ENCODE measurements around the gene MAML3.

MAML3 gene

DNA sequence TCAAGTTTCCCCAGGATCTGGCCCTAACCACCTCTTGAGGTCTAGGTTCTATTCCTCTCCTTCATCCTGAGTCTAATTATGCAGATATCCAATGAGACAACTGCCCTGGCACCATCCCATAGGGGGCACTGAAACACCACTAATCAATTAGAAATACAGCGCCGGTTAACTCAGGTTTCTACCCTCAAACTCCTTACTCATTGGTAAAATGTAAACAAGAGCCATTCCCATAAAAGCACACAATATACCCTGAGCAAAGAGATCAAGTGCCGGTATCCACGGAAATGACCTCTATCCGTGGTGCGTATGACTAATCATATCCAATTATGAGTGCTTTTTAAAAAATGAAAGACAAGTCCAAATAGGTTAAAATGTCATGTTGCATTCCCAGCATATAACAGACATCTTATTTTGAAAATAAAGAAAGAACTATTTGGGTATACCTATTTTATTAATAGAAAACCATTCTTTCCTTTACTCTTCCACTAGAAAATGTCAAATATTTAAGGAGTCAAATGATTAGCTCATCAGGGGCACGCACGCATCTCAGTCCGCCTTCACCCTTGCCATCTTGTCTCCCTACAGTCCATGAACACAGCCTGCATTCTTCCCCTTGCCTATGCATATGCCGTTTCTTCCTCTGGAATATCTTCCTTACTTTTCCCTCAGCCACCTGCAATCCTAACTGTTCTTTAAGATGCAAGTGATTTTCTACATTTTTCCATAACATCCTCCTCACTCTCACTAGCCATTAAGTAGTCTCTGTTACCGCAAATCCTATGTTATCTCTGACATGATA, 141.1 kb downstream of the MAML3 start:
- H3K27ac Mint-ChIP-seq, result no peak overlapping the region
- DNase-seq, result peak; percentile 30
- peaks cover 7 to 11% of the 10 kb centered on the region in 2 donors for H3K27me3 Mint-ChIP-seq
- ATAC-seq (replicated peaks), result peak; percentile 83 to 94
- no peak overlapping the region for H3K4me3 Mint-ChIP-seq
- H3K36me3 Mint-ChIP-seq, result no peaks in the 10 kb centered on the region
- H3K9me3 Mint-ChIP-seq, result no peaks in the 10 kb centered on the region
- peaks cover 5 to 7% of the 10 kb centered on the region in 2 donors for H3K4me1 Mint-ChIP-seq

DNA sequence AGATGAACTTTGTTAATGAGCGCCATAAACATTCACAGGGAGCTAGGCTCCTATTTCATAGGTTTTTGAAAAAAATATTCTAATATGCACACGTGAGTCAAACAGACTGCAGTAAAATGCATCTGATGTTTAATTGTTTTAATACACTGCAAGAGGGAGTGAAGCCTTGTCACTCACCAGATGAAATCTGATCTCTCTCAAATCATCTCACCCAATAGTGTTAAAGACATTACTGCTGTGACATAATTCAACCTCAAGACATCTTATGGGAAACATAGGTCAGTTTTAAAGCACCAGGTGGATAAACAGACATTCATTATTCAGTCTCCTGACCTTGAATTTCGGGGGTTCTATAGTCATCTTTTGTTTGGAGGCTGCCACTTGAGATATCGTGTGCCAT, 148.3 kb downstream of the MAML3 start:
- ATAC-seq (replicated peaks) (no peak), DNase-seq (no peak)
- peaks cover 4 to 9% of the 10 kb centered on the region in 2 donors for H3K27me3 Mint-ChIP-seq
- H3K36me3 Mint-ChIP-seq, result no peaks in the 10 kb centered on the region
- no peak overlapping the region for H3K4me3 Mint-ChIP-seq
- H3K27ac Mint-ChIP-seq, result no peak overlapping the region
- H3K4me1 Mint-ChIP-seq, result peaks cover 0 to 2% of the 10 kb centered on the region in 2 donors
- no peaks in the 10 kb centered on the region for H3K9me3 Mint-ChIP-seq

DNA sequence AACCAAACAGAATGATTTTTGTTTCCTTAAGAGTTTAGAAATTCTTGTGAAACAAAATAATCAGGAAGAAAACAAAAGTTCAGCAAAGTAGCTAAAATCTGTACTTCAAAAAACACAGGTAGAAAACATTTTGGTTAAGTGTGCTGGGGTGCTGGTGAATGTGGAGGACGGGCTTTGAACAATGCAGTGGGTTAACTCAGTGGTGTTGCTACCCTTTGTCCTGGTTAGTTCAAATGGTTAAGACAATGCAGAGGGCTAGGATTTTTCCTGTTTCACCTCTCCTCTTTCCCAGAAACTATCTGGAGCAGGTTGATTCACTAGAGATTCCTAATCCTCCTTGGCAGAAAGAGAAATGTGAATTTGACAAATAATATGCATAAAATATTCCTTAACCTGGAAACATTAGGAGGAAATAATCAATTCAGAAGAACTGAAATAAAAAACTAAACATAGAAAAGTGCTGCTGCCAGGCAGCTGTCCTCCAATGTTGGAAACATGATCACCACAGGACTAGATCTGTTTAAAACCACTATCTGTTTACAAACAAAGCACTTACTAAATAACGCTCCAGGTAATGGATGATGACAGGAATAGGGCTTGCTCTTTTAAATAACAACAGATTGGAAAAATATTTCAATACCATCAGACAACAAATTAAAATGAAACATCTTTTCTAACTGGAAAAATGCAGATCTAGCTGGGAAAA, 148.9 kb downstream of the MAML3 start:
- peaks cover 8 to 9% of the 10 kb centered on the region in 2 donors for H3K27me3 Mint-ChIP-seq
- no peak for DNase-seq
- H3K36me3 Mint-ChIP-seq, result no peaks in the 10 kb centered on the region
- no peaks in the 10 kb centered on the region for H3K9me3 Mint-ChIP-seq
- no peak overlapping the region for H3K27ac Mint-ChIP-seq
- peaks cover 0 to 3% of the 10 kb centered on the region in 2 donors for H3K4me1 Mint-ChIP-seq
- ATAC-seq (replicated peaks), result no peak
- H3K4me3 Mint-ChIP-seq, result peak overlapping the region in 1 of 2 donors; percentile 29

DNA sequence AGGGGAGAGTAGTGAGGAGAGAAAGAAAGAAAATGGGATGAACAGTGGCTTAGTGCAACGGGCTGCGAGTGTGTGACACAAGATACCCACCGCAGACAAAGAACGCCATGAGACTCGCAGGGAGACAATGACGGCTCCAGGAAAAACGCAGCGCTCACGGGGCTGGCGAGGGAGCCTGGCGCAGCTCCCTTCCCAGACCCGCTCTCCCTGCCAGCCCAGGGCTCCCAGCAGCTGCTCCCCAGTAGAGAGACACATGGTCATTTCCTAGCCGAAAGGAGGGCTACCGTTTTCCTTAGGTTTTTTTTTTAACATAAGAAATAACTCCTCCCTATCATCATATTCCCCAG, 149.5 kb downstream of the MAML3 start:
- Mint-ChIP-seq H3K4me3 (peak overlapping the region; percentile 44 to 54), H3K4me1 (peaks cover 0 to 3% of the 10 kb centered on the region in 2 donors), H3K9me3 (no peaks in the 10 kb centered on the region), H3K36me3 (no peaks in the 10 kb centered on the region), H3K27me3 (peaks cover 9 to 10% of the 10 kb centered on the region in 2 donors), H3K27ac (no peak overlapping the region)
- no peak for ATAC-seq (replicated peaks)
- no peak for DNase-seq

DNA sequence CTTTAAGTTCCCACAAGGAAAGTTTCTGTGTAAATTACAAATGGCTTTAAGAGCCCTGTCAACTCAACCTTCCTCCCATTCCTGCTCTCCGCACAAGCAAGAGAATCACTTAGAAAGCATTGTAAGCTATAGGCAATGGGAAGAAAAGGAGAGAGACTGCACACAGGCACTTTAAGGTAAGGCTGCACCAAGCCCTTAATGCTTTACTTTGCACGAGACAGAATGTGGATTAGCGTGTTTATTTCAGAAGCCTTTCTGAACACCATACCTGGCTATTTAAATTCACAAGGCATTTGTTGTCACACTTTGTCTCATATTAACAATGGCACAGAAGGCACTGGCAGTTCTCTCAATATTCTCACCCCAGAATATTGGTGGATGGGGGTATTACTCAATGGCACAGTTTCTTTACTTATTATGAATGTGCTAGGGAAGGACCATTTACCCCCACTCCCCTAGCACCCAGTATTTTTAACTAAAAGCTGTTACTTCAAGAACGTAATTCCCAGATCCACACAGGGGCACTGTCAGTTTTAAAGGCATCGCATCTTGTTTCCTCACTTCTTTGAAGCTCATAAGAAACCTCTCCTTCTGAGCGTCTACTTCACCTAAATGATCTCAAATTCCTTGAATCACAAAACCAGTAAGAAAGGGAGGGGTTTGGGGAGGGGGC, 150.0 kb downstream of the MAML3 start:
- Mint-ChIP-seq H3K4me1 (peaks cover 0 to 4% of the 10 kb centered on the region in 2 donors), H3K9me3 (peaks cover 0 to under 1% of the 10 kb centered on the region in 2 donors), H3K27me3 (peaks cover 10% of the 10 kb centered on the region in 2 donors), H3K27ac (no peak overlapping the region), H3K4me3 (no peak overlapping the region), H3K36me3 (peaks cover 0 to 1% of the 10 kb centered on the region in 2 donors)
- DNase-seq (no peak), ATAC-seq (replicated peaks) (no peak)

DNA sequence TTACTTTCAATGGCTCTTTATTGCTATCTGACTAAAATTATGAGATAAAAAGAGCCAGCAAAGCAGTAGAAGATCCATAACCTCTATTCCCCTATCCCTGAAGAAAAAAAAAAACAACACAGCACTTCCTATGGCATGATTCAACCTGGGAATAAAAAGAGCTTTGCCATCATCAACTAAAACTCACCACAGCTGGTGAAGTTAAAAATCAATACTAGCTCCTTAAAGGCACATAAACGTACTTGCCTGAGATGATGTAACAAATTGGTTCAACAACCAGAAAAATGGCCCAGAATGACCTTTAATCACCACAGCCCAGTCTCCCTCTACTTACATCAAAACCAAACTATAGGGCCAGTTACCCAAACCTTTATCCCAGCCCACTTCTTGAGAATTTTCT, 153.8 kb downstream of the MAML3 start:
- Mint-ChIP-seq H3K27me3 (peaks cover 10 to 14% of the 10 kb centered on the region in 2 donors), H3K36me3 (peaks cover 1 to 7% of the 10 kb centered on the region in 2 donors), H3K4me1 (peaks cover 0 to 6% of the 10 kb centered on the region in 2 donors), H3K27ac (peak overlapping the region; percentile 44), H3K4me3 (no peak overlapping the region), H3K9me3 (peaks cover 5 to 6% of the 10 kb centered on the region in 2 donors)
- DNase-seq (no peak), ATAC-seq (replicated peaks) (no peak)

DNA sequence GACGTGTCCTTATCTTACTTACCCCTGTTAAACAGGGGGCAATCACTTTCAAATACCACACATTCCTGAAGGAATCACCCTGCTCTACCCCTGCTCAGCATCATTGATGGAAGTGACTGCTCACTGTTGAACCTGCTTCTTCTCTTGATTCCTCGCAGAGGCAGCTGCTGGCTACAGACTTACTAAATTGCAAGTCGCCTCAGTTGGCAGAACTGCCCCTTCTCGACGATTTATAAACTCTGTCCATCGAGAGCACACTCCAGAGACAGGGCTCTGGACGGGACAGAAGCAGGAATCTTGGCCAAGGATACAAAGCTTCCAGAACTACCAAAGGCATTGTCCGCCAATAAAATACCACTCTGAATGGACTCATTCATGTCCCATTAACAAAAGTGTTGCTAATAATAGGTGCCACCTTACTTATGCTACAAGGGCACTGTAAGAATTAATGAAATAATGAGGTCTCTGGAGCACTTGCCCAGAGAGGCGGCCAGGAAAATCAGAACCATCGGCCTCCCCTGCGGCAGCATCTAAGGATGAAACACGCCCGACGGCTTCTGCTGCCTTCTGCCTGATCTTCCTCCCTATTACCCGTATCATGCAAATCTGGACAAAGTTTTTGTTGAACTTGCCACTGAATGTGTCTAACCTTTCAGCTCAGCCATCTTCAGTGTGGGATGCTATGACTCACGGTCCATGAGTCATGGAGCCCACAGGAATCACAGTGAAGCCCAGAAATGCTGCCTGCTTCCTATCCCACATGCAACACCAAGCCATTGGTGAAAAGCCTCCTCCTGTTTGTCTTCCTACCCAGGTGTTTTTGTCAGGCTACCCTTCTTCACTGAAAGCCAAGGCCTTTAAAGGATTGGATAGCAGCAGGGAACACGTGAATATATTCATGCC, 164.9 kb downstream of the MAML3 start:
- peak; percentile 59 to 82 for ATAC-seq (replicated peaks)
- H3K9me3 Mint-ChIP-seq, result peaks cover 0 to 2% of the 10 kb centered on the region in 2 donors
- H3K4me3 Mint-ChIP-seq, result no peak overlapping the region
- H3K4me1 Mint-ChIP-seq, result peaks cover 7% of the 10 kb centered on the region in 2 donors
- H3K27ac Mint-ChIP-seq, result peak overlapping the region; percentile 77
- no peak for DNase-seq
- H3K27me3 Mint-ChIP-seq, result no peaks in the 10 kb centered on the region
- H3K36me3 Mint-ChIP-seq, result no peaks in the 10 kb centered on the region

DNA sequence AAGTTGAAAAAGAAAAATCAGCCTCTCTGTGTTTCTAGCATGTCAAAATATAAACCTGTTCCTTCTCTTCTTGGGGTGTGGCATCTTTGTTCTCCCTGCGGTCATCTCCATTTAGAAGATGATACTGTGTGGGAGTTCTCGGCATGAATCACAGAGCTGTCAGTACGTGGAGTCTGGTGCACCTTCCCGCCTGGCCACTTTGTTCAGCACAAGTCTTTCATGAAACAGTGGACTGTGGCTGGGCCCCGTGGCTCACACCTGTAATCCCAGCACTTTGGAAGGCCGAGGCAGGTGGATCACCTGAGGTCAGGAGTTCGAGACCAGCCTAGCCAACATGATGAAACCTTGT, 166.5 kb downstream of the MAML3 start:
- Mint-ChIP-seq H3K36me3 (no peaks in the 10 kb centered on the region), H3K4me3 (no peak overlapping the region), H3K4me1 (peaks cover 7% of the 10 kb centered on the region in 2 donors), H3K9me3 (peaks cover 0 to 2% of the 10 kb centered on the region in 2 donors), H3K27ac (no peak overlapping the region), H3K27me3 (no peaks in the 10 kb centered on the region)
- DNase-seq (no peak), ATAC-seq (replicated peaks) (no peak)

DNA sequence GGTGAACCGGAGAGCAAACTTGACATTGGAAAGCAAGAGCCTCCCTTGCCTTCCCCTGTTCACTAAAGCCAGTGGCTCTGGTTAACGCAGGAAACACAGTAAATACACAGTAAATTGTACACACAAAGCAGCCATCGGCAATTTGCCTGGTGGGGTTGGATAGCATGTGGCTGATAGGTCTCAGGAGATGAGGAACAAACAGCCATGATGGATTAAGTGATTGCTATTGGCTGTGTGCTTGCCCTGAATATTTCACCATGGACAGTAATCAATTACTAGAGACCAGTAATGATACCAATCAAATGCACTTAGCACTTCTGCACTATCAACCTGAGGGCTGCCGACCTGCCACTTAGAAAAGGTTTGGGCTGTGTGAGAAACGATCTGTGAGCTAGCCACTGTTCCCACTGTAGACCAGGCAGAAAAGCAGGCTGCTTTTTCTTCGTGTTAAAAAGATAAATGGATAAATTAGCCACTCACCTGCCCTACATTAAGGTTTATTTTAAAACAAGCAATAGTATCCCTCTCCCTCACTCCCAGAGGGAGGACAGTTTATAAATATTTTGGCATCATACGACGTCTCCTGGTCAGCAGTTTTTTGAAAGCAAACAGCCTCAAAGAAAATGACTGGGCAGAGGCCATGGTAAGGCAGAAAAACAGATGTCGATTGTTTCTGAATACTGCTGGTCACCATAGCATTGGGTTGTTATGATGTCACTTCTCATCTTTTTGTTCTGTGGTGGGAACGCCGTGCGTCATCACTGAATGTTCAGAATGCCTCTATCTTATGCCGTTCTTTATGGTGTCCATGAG, 167.1 kb downstream of the MAML3 start:
- no peak overlapping the region for H3K27ac Mint-ChIP-seq
- no peaks in the 10 kb centered on the region for H3K27me3 Mint-ChIP-seq
- no peak overlapping the region for H3K4me3 Mint-ChIP-seq
- ATAC-seq (replicated peaks), result no peak
- peaks cover 7% of the 10 kb centered on the region in 2 donors for H3K4me1 Mint-ChIP-seq
- no peaks in the 10 kb centered on the region for H3K36me3 Mint-ChIP-seq
- peaks cover 0 to 2% of the 10 kb centered on the region in 2 donors for H3K9me3 Mint-ChIP-seq
- no peak for DNase-seq

DNA sequence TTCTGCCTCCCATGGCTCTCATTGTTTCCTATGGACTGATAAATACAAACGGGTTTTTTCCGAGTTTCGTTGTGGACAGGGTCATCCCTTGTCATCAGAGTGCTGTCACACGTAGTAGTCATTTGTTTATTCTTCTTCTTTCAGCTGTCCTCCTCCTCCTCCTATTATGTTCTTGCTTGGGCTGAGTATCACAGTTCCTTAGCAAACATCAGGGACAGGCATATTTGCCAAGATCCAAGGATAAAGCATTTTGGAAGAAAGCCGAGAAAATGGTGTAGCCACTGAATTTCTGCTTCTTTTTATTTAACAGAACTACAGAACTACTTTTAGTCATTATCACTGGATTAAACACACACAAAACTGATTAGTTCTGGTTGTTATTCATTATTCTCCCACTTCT, 167.9 kb downstream of the MAML3 start:
- DNase-seq, result no peak
- no peak overlapping the region for H3K27ac Mint-ChIP-seq
- H3K9me3 Mint-ChIP-seq, result peaks cover 0 to 2% of the 10 kb centered on the region in 2 donors
- no peaks in the 10 kb centered on the region for H3K27me3 Mint-ChIP-seq
- no peak overlapping the region for H3K4me3 Mint-ChIP-seq
- H3K36me3 Mint-ChIP-seq, result no peaks in the 10 kb centered on the region
- peaks cover 7% of the 10 kb centered on the region in 2 donors for H3K4me1 Mint-ChIP-seq
- ATAC-seq (replicated peaks), result no peak

DNA sequence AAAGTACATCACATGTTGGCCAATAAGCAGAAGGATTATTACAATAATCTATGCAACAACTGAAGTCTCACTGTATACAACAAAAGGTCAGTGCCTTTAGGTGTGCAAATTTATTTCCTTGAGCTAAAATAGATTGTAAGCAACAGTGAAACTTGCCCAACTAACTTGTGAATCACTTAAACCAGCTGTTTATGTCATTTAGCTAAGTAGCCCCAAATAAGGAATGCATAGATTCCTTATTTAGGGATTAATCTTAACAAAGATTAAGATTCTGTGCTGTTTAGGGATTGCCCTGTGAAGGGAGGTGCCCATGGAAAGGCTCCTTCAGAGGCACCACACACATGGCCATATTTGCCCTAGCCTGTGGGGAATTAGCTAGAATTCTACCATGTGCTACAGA, 168.6 kb downstream of the MAML3 start:
- H3K27ac Mint-ChIP-seq, result no peak overlapping the region
- no peak overlapping the region for H3K4me3 Mint-ChIP-seq
- H3K27me3 Mint-ChIP-seq, result no peaks in the 10 kb centered on the region
- H3K9me3 Mint-ChIP-seq, result no peaks in the 10 kb centered on the region
- ATAC-seq (replicated peaks) (no peak), DNase-seq (no peak)
- H3K4me1 Mint-ChIP-seq, result peaks cover 7% of the 10 kb centered on the region in 2 donors
- no peaks in the 10 kb centered on the region for H3K36me3 Mint-ChIP-seq

DNA sequence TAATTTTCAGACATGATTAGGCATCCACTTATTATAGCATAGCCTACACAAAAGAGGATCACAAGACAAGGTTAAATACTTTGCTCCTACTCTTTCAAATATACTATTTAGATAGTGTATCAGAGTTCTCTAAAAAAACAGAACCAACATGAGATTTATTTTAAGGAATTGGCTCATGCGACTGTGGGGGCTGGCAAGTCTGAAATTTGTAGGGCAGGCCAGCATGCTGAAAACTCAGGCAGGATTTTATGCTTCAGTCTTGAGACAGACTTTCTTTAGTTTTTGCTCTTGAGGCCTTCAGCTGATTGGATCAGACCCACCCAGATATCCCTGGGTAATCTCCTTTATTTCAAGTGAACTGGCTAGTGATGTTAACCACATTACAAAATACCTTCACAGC, 169.5 kb downstream of the MAML3 start:
- Mint-ChIP-seq H3K9me3 (no peaks in the 10 kb centered on the region), H3K36me3 (no peaks in the 10 kb centered on the region), H3K4me1 (peaks cover 11 to 15% of the 10 kb centered on the region in 2 donors), H3K27ac (no peak overlapping the region), H3K4me3 (no peak overlapping the region), H3K27me3 (no peaks in the 10 kb centered on the region)
- DNase-seq, result no peak
- ATAC-seq (replicated peaks), result no peak

DNA sequence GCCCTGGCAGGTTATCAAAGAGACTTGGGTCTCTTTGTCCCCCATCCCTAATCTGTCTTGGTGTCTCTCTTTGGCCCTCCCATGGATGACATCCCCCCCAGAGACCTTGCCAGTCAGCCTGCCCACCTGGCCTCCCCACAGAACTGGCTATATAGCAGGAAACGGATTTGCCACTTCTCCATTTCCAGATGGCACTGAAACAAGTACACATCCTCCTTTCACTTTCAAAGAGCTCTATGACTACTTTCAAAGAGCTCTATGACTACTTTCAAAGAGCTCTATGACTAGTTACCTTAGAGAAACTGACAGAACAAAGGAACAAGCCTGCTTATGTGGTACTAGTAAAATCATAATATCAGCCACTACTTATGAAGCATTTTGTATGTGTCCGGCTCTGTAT, 175.3 kb downstream of the MAML3 start:
- peak; percentile 95 to 96 for ATAC-seq (replicated peaks)
- Mint-ChIP-seq H3K36me3 (peaks cover 0 to 4% of the 10 kb centered on the region in 2 donors), H3K4me3 (peak overlapping the region; percentile 55 to 60), H3K9me3 (no peaks in the 10 kb centered on the region), H3K27ac (peak overlapping the region; percentile 72), H3K27me3 (no peaks in the 10 kb centered on the region), H3K4me1 (peaks cover 34 to 51% of the 10 kb centered on the region in 2 donors)
- DNase-seq, result peak; percentile 69

Measured in stimulated activated naive B cell treated with anti-CD40 and anti-IgM and Interleukin-4, amounts not matched to agents 10 μg/mL and 1 μg/mL and 100 μg/mL, for 72 hours (primary cell).